Gastroesophageal sphincter (tissue), 4 donors: Measurements from ENCODE around the gene TMEM258. TPM values are rescaled to one million over a fixed set of nuclear protein-coding genes. Genes with fewer than 3 reads are reported as not detected.

Experiments
- ATAC-seq: fragments of 150-250 bp; one replicate; pipeline ENCODE4 v1.9.1; 2016; ENCODE audit warnings: mild to moderate bottlenecking, moderate library complexity
- H3K27ac ChIP-seq, 4 donors: fragments of 200-600 bp; sonication (generic) in 3 of 4; 1 replicate in 3 of 4; 2 replicates in 1 of 4; pipeline ENCODE4 v1.5.1; 2016 to 2019
- H3K27me3 ChIP-seq: fragments of 200-600 bp; sonication (generic); one replicate; pipeline ENCODE4 v1.5.1; 2019
- H3K36me3 ChIP-seq, 2 donors: fragments of 200-600 bp; sonication (generic); one replicate each; pipeline ENCODE4 v1.5.1; 2019; ENCODE audit warnings: control low read depth in 1 of 2
- H3K4me1 ChIP-seq, 3 donors: fragments of 200-600 bp; sonication (generic); 1 replicate in 2 of 3; 2 replicates in 1 of 3; pipeline ENCODE4 v1.5.1; 2016 to 2019; ENCODE audit warnings: control low read depth in 2 of 3
- H3K4me3 ChIP-seq, 2 donors: fragments of 200-600 bp; sonication (generic); one replicate each; pipeline ENCODE4 v1.5.1; 2019; ENCODE audit warnings: mild to moderate bottlenecking in 1 of 2, moderate library complexity in 1 of 2
- H3K9me3 ChIP-seq, 3 donors: fragments of 200-600 bp; sonication (generic); one replicate each; pipeline ENCODE4 v1.5.1; 2017 to 2019; ENCODE audit warnings: control low read depth in 2 of 3
- CTCF ChIP-seq, 4 experiments: fragments of 200-600 bp in 2 of 4; fragments of 450-650 bp in 2 of 4; sonication (generic) in 1 of 4; IDR thresholded peaks; one replicate each; pipeline ENCODE4 v1.5.1; 2017 to 2019; ENCODE audit warnings: antibody characterized with exemption in 4 of 4, mild to moderate bottlenecking in 2 of 4, moderate library complexity in 2 of 4
- EP300 ChIP-seq: sonication (generic); formaldehyde crosslinking; IDR thresholded peaks from one replicate; pipeline ENCODE4 v1.6.1; 2017; ENCODE audit warnings: antibody characterized with exemption, mild to moderate bottlenecking
- POLR2A ChIP-seq, 2 donors: fragments of 450-650 bp; IDR thresholded peaks; one replicate each; pipeline ENCODE4 v1.6.1; 2017; ENCODE audit warnings: antibody characterized with exemption in 2 of 2, mild to moderate bottlenecking in 2 of 2, moderate library complexity in 1 of 2
- POLR2AphosphoS5 ChIP-seq: sonication (generic); formaldehyde crosslinking; IDR thresholded peaks from one replicate; pipeline ENCODE4 v1.6.1; 2017; ENCODE audit warnings: antibody characterized with exemption
- WGBS, 2 donors: methylation state at CpG; one replicate each; pipeline ENCODE4 v1.1.5; 2018; ENCODE audit warnings: low coverage in 1 of 2; 5-methylcytosine and 5-hydroxymethylcytosine counted together
- total RNA-seq, 4 donors: library from RNA; depleted of rRNA; stranded (reverse); fragments of >200 nt; gene quantifications; one replicate each; pipeline ENCODE4 v1.1.0, GENCODE V29; 2016

The TMEM258 gene
- total RNA-seq, 4 donors from 2014 or later = 31.4 to 36.7 (median 33.3) TPM

DNA sequence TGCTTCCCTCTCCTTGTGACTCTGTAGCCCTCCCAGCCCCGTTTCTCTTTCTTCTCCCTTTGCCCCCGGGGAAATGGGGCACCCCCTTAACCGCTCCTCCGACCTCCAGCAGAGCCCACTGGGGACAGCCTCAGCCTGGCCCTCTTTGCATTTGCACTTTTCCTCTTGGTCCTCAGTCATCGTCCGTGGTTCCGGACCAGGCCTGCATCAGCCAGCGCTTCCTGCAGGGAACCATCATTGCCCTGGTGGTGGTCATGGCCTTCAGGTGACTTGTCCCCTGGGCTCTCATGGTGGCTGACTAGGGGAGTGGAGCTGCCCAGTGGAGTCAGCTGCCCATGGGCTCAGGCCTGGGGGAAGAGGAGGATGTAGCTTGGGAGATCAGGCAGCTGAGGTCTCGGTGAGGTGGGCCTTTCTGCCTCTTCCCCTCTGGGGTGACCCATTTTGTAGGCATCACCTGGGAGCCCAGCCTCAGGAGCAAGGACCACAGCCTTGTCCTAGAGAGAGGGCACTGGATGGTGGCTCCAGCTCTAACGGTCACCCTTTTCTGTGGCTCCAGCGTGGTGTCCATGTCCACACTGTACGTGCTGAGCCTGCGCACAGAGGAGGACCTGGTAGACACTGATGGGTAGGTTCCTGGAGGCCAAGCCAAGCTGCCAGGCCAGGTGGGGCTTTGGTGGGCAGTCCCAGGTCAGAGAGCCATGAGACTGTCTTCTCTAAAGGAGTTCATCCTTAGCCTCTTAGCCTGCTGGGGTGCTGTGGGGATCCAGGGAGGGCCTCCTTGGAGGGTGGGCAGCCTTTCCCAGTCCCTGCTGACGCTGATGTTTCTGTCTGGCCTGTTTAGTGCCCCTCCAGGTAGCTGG lies 12.5 kb downstream of the TMEM258 start:
- WGBS, 2 donors = 90 to 95% methylated on average over 2 to 8 of the region's 14 CpGs
- Histone ChIP-seq H3K9me3 (no peaks in the 10 kb centered on the region), H3K27me3 (peaks cover 13% of the 10 kb centered on the region), H3K27ac (no peak overlapping the region), H3K36me3 (peaks cover 0 to 44% of the 10 kb centered on the region in 2 donors), H3K4me3 (no peak overlapping the region), H3K4me1 (peaks cover 0 to 14% (median 8%) of the 10 kb centered on the region in 3 donors)
- no peak for ATAC-seq
- TF ChIP-seq POLR2AphosphoS5 = no peak
- no peak for TF ChIP-seq CTCF (IDR thresholded peaks at IDR 0.05)
- no peak for TF ChIP-seq POLR2A (IDR thresholded peaks at IDR 0.05)
- no peak for TF ChIP-seq EP300

GRCh38 chr11:61778920-61779650 lies 13.3 kb downstream of the TMEM258 start:
- H3K36me3 ChIP-seq = peaks cover 0 to 35% of the 10 kb centered on the region in 2 donors
- WGBS, 2 donors = 60 to 68% methylated on average over 1 to 3 of the region's 24 CpGs

GRCh38 chr11:61778357-61778886 lies 14.0 kb downstream of the TMEM258 start:
- Histone ChIP-seq H3K4me3 (no peak overlapping the region), H3K27ac (no peak overlapping the region), H3K27me3 (peaks cover 13% of the 10 kb centered on the region), H3K9me3 (no peaks in the 10 kb centered on the region), H3K4me1 (peaks cover 0 to 14% (median 8%) of the 10 kb centered on the region in 3 donors), H3K36me3 (peaks cover 0 to 30% of the 10 kb centered on the region in 2 donors)
- TF ChIP-seq EP300 (no peak), CTCF (IDR thresholded peaks at IDR 0.05) (no peak), POLR2A (IDR thresholded peaks at IDR 0.05) (no peak), POLR2AphosphoS5 (no peak)
- no peak for ATAC-seq
- WGBS, 2 donors = no CpG with 5 or more reads among the region's 11 CpGs

More at GRCh38 chr11:61778920-61779650, 13.3 kb downstream of the TMEM258 start:
- no peak overlapping the region for H3K27ac ChIP-seq
- TF ChIP-seq EP300 (no peak), POLR2AphosphoS5 (no peak), POLR2A (IDR thresholded peaks at IDR 0.05) (no peak), CTCF (IDR thresholded peaks at IDR 0.05) (no peak)
- H3K4me3 ChIP-seq = no peak overlapping the region
- H3K27me3 ChIP-seq = peaks cover 13% of the 10 kb centered on the region
- ATAC-seq = no peak
- H3K9me3 ChIP-seq = no peaks in the 10 kb centered on the region
- H3K4me1 ChIP-seq = peaks cover 0 to 14% (median 8%) of the 10 kb centered on the region in 3 donors

- Histone ChIP-seq H3K27ac (no peak overlapping the region), H3K9me3 (no peaks in the 10 kb centered on the region), H3K4me1 (peaks cover 0 to 14% (median 8%) of the 10 kb centered on the region in 3 donors), H3K27me3 (peaks cover 13% of the 10 kb centered on the region), H3K4me3 (peak overlapping the region in 1 of 2 donors; percentile 28), H3K36me3 (peaks cover 0 to 20% of the 10 kb centered on the region in 2 donors)
- peak; percentile 37 for ATAC-seq
- no peak for TF ChIP-seq EP300
- no peak for TF ChIP-seq POLR2A (IDR thresholded peaks at IDR 0.05)
- TF ChIP-seq CTCF (IDR thresholded peaks at IDR 0.05) = no peak
- no peak for TF ChIP-seq POLR2AphosphoS5
- WGBS, 2 donors = 72% methylated on average over 7 of the region's 67 CpGs; no CpG with 5 or more reads in 1 of the 2 donors
These were observed 14.9 kb downstream of the TMEM258 start for GRCh38 chr11:61777234-61778090.
